HEK293 (cell line): ENCODE results near the gene EPAS1.

Experiments
- KLF9 ChIP-seq: fragments of 450-650 bp; formaldehyde crosslinking; IDR thresholded peaks from 2 replicates; pipeline ENCODE4 v1.5.1; 2016; ENCODE audit warnings: missing biosample characterization, missing genetic modification characterization, low read depth
- SP2 ChIP-seq: fragments of 450-650 bp; formaldehyde crosslinking; IDR thresholded peaks from 2 replicates; pipeline ENCODE4 v1.5.1; 2016; ENCODE audit warnings: missing biosample characterization, missing genetic modification characterization
- TRIM28 ChIP-seq: IDR thresholded peaks from 2 replicates; pipeline ENCODE4 v1.6.1; 2011; ENCODE audit warnings: low read length, control low read depth, borderline replicate concordance
- ZBTB48 ChIP-seq: fragments of 450-650 bp; formaldehyde crosslinking; IDR thresholded peaks from 2 replicates; pipeline ENCODE4 v1.5.1; 2016; ENCODE audit warnings: missing biosample characterization, missing genetic modification characterization
- ZNF169 ChIP-seq: fragments of 450-650 bp; formaldehyde crosslinking; IDR thresholded peaks from 2 replicates; pipeline ENCODE4 v1.5.1; 2016; ENCODE audit warnings: missing biosample characterization, missing genetic modification characterization
- ZNF184 ChIP-seq: fragments of 450-650 bp; IDR thresholded peaks from 2 replicates; pipeline ENCODE4 v1.5.1; 2018; ENCODE audit warnings: missing biosample characterization, mild to moderate bottlenecking, missing genetic modification characterization
- ZNF560 ChIP-seq: fragments of 450-650 bp; formaldehyde crosslinking; IDR thresholded peaks from 2 replicates; pipeline ENCODE4 v1.5.1; 2017; ENCODE audit warnings: missing biosample characterization, missing genetic modification characterization, borderline replicate concordance
- ZNF621 ChIP-seq: fragments of 450-650 bp; formaldehyde crosslinking; IDR thresholded peaks from 2 replicates; pipeline ENCODE4 v1.5.1; 2017; ENCODE audit warnings: missing biosample characterization, missing genetic modification characterization
- TF ChIP-seq, protein P1 (sequence below): fragments of 450-650 bp; formaldehyde crosslinking; IDR thresholded peaks from 2 replicates; pipeline ENCODE4 v1.5.1; 2016; ENCODE audit warnings: missing biosample characterization, missing genetic modification characterization
- TF ChIP-seq, protein P2 (sequence below): fragments of 450-650 bp; formaldehyde crosslinking; IDR thresholded peaks from 2 replicates; pipeline ENCODE4 v1.5.1; 2016; ENCODE audit warnings: missing biosample characterization, missing genetic modification characterization
- TF ChIP-seq, protein P3 (sequence below): fragments of 450-650 bp; formaldehyde crosslinking; IDR thresholded peaks from 2 replicates; pipeline ENCODE4 v1.5.1; 2016; ENCODE audit warnings: missing biosample characterization, missing genetic modification characterization, low read depth

DNA sequence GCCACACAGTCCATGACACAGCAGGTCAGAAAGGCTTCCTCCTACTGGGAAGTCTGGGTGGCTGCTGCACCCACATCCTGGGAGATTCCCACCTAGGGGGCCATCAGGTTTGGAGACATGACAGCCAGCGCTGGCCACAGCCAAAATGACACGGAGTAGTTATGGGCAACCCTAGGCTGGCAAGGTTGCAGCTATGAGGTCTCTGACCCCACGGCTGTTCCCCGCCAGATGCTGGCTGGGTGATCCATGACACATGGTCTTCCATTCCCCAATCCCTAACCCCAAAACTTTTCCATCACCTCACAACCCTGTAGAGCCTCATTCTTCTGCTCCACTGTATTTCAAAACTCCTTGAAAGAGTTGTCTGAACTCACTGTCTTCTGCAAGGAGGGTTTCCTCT, 42.7 kb upstream of the EPAS1 start:
- TF ChIP-seq, protein P1, sequence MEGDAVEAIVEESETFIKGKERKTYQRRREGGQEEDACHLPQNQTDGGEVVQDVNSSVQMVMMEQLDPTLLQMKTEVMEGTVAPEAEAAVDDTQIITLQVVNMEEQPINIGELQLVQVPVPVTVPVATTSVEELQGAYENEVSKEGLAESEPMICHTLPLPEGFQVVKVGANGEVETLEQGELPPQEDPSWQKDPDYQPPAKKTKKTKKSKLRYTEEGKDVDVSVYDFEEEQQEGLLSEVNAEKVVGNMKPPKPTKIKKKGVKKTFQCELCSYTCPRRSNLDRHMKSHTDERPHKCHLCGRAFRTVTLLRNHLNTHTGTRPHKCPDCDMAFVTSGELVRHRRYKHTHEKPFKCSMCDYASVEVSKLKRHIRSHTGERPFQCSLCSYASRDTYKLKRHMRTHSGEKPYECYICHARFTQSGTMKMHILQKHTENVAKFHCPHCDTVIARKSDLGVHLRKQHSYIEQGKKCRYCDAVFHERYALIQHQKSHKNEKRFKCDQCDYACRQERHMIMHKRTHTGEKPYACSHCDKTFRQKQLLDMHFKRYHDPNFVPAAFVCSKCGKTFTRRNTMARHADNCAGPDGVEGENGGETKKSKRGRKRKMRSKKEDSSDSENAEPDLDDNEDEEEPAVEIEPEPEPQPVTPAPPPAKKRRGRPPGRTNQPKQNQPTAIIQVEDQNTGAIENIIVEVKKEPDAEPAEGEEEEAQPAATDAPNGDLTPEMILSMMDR (tag by site-specific recombination): no peak
- TF ChIP-seq, protein P2, sequence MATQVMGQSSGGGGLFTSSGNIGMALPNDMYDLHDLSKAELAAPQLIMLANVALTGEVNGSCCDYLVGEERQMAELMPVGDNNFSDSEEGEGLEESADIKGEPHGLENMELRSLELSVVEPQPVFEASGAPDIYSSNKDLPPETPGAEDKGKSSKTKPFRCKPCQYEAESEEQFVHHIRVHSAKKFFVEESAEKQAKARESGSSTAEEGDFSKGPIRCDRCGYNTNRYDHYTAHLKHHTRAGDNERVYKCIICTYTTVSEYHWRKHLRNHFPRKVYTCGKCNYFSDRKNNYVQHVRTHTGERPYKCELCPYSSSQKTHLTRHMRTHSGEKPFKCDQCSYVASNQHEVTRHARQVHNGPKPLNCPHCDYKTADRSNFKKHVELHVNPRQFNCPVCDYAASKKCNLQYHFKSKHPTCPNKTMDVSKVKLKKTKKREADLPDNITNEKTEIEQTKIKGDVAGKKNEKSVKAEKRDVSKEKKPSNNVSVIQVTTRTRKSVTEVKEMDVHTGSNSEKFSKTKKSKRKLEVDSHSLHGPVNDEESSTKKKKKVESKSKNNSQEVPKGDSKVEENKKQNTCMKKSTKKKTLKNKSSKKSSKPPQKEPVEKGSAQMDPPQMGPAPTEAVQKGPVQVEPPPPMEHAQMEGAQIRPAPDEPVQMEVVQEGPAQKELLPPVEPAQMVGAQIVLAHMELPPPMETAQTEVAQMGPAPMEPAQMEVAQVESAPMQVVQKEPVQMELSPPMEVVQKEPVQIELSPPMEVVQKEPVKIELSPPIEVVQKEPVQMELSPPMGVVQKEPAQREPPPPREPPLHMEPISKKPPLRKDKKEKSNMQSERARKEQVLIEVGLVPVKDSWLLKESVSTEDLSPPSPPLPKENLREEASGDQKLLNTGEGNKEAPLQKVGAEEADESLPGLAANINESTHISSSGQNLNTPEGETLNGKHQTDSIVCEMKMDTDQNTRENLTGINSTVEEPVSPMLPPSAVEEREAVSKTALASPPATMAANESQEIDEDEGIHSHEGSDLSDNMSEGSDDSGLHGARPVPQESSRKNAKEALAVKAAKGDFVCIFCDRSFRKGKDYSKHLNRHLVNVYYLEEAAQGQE (tag by site-specific recombination): no peak
- TF ChIP-seq SP2 (tag by site-specific recombination) (no peak), ZBTB48 (no peak), ZNF560 (tag by site-specific recombination) (no peak), TRIM28 (no peak), ZNF169 (no peak), ZNF621 (no peak), KLF9 (tag by site-specific recombination) (no peak), ZNF184 (tag by site-specific recombination) (no peak)
- TF ChIP-seq, protein P3, sequence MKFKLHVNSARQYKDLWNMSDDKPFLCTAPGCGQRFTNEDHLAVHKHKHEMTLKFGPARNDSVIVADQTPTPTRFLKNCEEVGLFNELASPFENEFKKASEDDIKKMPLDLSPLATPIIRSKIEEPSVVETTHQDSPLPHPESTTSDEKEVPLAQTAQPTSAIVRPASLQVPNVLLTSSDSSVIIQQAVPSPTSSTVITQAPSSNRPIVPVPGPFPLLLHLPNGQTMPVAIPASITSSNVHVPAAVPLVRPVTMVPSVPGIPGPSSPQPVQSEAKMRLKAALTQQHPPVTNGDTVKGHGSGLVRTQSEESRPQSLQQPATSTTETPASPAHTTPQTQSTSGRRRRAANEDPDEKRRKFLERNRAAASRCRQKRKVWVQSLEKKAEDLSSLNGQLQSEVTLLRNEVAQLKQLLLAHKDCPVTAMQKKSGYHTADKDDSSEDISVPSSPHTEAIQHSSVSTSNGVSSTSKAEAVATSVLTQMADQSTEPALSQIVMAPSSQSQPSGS (tag by site-specific recombination): no peak
